ENCODE data around the gene TMEM181. TPM values are rescaled to one million over a fixed set of nuclear protein-coding genes. Genes with fewer than 3 reads are reported as not detected.

The TMEM181 gene
- total and polyA plus RNA-seq, 2 of the 13 experiments (the other 11 are each of a cell fraction or from before 2014, with no cell fraction given): 59.1 to 108 TPM

DNA sequence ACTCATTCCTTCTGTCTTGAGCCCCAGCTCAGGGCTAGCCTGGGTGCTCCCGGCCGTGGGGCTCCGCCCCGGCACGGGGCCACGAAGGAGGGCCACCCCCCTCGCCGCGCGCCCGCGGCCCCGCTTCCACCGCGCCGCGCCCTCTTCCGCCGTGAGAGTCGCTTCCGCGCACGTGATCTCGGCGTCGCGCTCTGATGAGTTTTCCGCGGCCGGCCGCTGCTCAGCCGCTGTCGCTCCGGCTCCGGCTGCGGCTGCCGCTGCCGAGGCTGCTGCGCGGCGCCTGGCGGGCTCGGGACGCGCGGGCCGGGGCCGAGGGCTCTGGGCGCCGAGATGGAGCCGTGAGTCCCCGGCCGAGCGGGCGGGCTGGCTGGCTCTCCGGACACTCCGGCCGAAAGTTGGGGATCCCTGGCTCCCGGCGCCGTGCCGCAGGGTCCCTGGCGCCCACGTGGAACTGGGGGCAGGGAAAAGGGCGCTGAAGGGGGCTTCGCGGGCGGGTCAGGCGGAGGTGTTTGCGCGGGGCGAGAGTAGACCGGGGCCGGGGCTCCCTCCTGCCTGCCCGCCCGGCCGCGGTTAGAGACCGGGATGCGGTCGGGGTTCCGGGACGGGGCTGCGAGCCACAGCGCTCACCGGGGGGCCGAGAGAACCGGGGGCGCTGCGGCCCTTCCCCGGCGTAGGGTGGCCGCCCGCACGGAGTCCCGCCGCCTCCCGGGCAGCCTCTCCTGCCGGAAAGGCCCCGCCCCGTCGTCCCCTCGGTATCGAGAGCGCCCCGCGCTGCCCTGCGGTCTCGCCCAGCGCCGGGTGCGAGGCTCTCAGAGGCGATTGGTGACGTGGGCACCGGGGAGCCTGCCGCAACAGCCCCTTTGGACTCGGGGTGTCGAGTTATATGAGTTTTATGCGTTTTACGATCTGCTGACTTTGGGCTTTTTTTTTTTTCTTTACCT lies at the start of gene TMEM181 (continued):
- no peak; the same call in 1 of the 2 replicates for TF ChIP-seq DR1 (CRISPR knock-in tag; IDR thresholded peaks at IDR 0.05)
- no peak for TF ChIP-seq ZNF10 (CRISPR knock-in tag; IDR thresholded peaks at IDR 0.05; ENCODE audit: borderline replicate concordance, low read depth)
- TF ChIP-seq, protein P1, sequence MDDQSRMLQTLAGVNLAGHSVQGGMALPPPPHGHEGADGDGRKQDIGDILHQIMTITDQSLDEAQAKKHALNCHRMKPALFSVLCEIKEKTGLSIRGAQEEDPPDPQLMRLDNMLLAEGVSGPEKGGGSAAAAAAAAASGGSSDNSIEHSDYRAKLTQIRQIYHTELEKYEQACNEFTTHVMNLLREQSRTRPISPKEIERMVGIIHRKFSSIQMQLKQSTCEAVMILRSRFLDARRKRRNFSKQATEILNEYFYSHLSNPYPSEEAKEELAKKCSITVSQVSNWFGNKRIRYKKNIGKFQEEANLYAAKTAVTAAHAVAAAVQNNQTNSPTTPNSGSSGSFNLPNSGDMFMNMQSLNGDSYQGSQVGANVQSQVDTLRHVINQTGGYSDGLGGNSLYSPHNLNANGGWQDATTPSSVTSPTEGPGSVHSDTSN (CRISPR knock-in tag; IDR thresholded peaks at IDR 0.05; ENCODE audit: borderline replicate concordance): no peak
- TF ChIP-seq GZF1 (CRISPR knock-in tag; IDR thresholded peaks at IDR 0.05): no peak
- TF ChIP-seq, protein P2, sequence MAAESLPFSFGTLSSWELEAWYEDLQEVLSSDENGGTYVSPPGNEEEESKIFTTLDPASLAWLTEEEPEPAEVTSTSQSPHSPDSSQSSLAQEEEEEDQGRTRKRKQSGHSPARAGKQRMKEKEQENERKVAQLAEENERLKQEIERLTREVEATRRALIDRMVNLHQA (CRISPR knock-in tag; IDR thresholded peaks at IDR 0.05): no peak
- TF ChIP-seq ZNF550 (CRISPR knock-in tag; IDR thresholded peaks at IDR 0.05; ENCODE audit: borderline replicate concordance): 0 out of 2 replicates have a peak, but pooled peaks have one; percentile 81
- TF ChIP-seq ZNF33A (CRISPR knock-in tag; IDR thresholded peaks at IDR 0.05; ENCODE audit: borderline replicate concordance): no peak
- no peak; the same call in 1 of the 2 replicates for TF ChIP-seq ZMAT3 (CRISPR knock-in tag; conservative IDR thresholded peaks at IDR 0.05)
- TF ChIP-seq ZSCAN20 (CRISPR knock-in tag; IDR thresholded peaks at IDR 0.05; ENCODE audit: borderline replicate concordance): peak; percentile 58
- 0 out of 2 replicates have a peak, but pooled peaks have one; percentile 23 for TF ChIP-seq CC2D1A (CRISPR knock-in tag; IDR thresholded peaks at IDR 0.05)
- TF ChIP-seq DPF2 (CRISPR knock-in tag; IDR thresholded peaks at IDR 0.05; ENCODE audit: borderline replicate concordance, low read depth): no peak
- TF ChIP-seq ZNF572 (CRISPR knock-in tag; IDR thresholded peaks at IDR 0.05): no peak
- TF ChIP-seq ZNF614 (CRISPR knock-in tag; IDR thresholded peaks at IDR 0.05; ENCODE audit: borderline replicate concordance): peak; percentile 62; the same call in 1 of the 2 replicates
- TF ChIP-seq, protein P3, sequence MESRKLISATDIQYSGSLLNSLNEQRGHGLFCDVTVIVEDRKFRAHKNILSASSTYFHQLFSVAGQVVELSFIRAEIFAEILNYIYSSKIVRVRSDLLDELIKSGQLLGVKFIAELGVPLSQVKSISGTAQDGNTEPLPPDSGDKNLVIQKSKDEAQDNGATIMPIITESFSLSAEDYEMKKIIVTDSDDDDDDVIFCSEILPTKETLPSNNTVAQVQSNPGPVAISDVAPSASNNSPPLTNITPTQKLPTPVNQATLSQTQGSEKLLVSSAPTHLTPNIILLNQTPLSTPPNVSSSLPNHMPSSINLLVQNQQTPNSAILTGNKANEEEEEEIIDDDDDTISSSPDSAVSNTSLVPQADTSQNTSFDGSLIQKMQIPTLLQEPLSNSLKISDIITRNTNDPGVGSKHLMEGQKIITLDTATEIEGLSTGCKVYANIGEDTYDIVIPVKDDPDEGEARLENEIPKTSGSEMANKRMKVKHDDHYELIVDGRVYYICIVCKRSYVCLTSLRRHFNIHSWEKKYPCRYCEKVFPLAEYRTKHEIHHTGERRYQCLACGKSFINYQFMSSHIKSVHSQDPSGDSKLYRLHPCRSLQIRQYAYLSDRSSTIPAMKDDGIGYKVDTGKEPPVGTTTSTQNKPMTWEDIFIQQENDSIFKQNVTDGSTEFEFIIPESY (CRISPR knock-in tag; IDR thresholded peaks at IDR 0.05): no peak
- no peak; the same call in 1 of the 2 replicates for TF ChIP-seq ARID2 (CRISPR knock-in tag; IDR thresholded peaks at IDR 0.05; ENCODE audit: borderline replicate concordance)
- peak; percentile 93 for TF ChIP-seq KDM2A (CRISPR knock-in tag; IDR thresholded peaks at IDR 0.05; ENCODE audit: borderline replicate concordance, low read depth)
- TF ChIP-seq PITX1 (CRISPR knock-in tag; IDR thresholded peaks at IDR 0.05): peak; percentile 52; the same call in 1 of the 2 replicates
- peak; percentile 44 for TF ChIP-seq RAD21 (CRISPR knock-in tag; IDR thresholded peaks at IDR 0.05)
- TF ChIP-seq GATAD2A (CRISPR knock-in tag; IDR thresholded peaks at IDR 0.05): peak; percentile 18
- TF ChIP-seq ZNF749 (CRISPR knock-in tag; IDR thresholded peaks at IDR 0.05; ENCODE audit: borderline replicate concordance): peak; percentile 85
- 0 out of 2 replicates have a peak, but pooled peaks have one; percentile 39 for TF ChIP-seq ZBTB20 (CRISPR knock-in tag; IDR thresholded peaks at IDR 0.05; ENCODE audit: borderline replicate concordance, low read depth)
- TF ChIP-seq HOXA7 (CRISPR knock-in tag; IDR thresholded peaks at IDR 0.05): no peak
- TF ChIP-seq ZNF3 (CRISPR knock-in tag; IDR thresholded peaks at IDR 0.05): no peak
- TF ChIP-seq FOXC1 (CRISPR knock-in tag; IDR thresholded peaks at IDR 0.05; ENCODE audit: borderline replicate concordance): peak; percentile 58
- TF ChIP-seq ZNF205 (CRISPR knock-in tag; IDR thresholded peaks at IDR 0.05): 0 out of 2 replicates have a peak, but pooled peaks have one; percentile 20
- TF ChIP-seq NFIB (CRISPR knock-in tag; IDR thresholded peaks at IDR 0.05; ENCODE audit: borderline replicate concordance): no peak

Measured in HepG2 (cell line).